GM19455 (cell line): ENCODE data around the gene CCL4.
"Not testable (repeated sequence)": the region's sequence is repeated elsewhere in the genome, so short reads cannot be mapped to it uniquely, and the experiment has no call there.

Experiments used
- ATAC-seq: cut with Tn5 transposase; IDR thresholded peaks from one replicate; pipeline ENCODE4 v1.9.1; 2021; ENCODE audit not compliant: unreplicated experiment

Gene CCL4

GRCh38 chr17:36115649-36115977 lies 12.0 kb downstream of the CCL4 start:
- not testable (repeated sequence) for ATAC-seq

GRCh38 chr17:36117505-36118382 lies 14.1 kb downstream of the CCL4 start:
- no peak for ATAC-seq

GRCh38 chr17:36118477-36119353 lies 15.1 kb downstream of the CCL4 start:
- no peak for ATAC-seq

GRCh38 chr17:36120221-36120620 lies 16.6 kb downstream of the CCL4 start:
- ATAC-seq: no peak

DNA sequence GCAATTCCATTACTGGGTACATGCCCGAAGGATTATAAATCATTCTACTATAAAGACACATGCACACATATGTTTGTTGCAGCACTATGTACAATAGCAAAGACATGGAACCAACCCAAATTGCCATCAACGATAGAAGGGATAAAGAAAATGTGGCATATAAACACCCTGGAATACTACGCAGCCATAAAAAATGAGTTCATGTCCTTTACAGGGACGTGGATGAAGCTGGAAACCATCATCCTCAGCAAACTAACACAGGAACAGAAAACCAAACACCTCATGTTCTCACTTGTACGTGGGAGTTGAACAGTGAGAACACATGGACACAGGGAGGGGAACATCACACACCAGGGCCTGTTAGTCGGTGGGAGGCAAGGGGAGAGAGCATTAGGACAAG lies 17.5 kb downstream of the CCL4 start:
- not testable (repeated sequence) for ATAC-seq

- no peak for ATAC-seq
Measured at GRCh38 chr17:36123431-36123830, 19.8 kb downstream of the CCL4 start.

DNA sequence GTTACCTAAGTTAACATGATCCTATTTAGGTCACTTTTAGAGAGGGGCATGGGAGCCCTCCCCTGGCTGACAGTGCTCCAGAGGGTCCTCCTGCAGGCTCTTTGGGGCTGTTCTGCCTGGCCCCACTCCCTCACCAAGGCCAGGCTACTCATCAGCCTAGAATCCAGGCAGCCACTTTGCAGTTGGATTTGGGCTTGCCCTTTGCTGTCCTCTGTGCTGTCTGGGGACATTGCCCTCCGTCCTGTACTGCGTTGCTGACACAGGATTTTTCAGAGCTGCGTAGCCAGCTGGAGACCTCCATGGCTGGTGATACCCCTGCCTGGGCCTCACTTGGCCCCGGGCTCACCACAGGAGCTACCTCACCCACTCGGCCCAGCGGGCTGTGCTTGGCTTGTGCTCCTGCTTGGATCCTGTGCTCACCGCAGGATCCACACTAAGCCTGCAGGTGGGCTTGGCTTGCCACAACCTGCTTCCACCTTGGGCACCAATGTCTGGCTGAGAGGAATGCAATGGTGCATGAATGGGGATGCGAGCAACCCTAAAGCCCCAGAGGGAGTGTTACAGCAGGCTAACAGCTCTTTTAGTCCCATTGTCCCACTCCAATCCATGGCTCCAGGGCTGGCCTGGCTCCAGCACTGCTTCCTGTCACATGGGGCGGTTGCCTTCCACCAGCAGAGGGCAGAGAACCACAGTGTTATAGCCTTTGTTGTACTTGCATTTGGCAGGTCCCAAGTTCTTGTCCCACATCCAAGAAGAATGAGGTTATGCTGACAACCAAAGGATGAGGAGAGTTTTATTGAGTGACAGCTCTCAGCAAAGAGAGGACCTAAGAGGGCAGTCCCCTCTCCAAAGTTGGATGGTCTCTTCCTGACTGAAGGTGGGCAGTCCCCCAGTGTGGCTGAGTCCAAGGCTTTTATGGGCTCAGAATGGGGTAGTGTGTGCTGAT lies 21.5 kb downstream of the CCL4 start:
- ATAC-seq: no peak

GRCh38 chr17:36127199-36127893 lies 23.7 kb downstream of the CCL4 start:
- ATAC-seq: no peak

DNA sequence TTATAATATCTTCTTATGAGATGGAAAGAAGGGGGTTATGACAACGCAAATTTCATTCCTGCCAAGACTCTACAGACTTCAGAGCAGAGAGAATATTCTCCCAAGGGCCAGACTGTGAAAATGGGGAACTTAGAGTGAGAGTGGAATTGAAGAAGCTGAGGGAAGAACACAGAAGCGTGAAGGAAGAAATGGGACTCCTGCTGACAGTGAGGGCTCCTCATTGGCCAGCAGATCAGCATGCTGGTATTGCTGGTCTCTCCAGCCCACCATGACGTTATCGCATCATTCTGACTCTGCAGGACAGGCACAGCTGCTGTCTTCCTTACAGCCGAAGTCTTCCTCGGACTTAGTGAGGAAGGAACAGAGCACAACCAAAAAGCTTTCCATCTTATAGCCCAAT lies 24.3 kb downstream of the CCL4 start:
- ATAC-seq: no peak

DNA sequence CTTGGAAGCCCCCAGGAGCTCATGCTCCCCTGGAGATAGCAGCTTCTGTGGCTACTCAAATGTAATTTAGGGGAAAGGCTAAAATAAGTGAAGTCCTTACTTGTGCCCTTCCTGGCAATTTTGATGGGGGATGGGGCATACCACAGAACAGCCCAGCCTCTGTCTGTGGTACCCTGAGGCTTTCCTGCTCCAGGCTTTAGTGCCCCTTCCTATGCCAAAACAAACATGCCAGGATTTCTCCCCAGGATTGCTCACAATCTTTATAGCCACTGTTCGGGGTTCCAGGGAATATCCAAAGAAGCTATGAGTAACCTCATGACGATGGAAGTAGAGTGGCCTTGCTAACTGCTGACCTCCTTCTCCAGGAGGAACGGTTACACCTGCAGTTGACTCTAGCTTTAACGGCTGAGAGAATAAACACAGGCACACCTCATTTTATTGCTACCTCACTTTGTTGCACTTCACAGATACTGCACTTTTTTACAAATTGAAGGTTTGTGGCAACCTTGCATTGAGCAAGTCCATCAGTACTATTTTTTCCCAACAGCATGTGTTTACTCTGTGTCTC lies 24.9 kb downstream of the CCL4 start:
- ATAC-seq: no peak

GRCh38 chr17:36129616-36130015 lies 26.0 kb downstream of the CCL4 start:
- ATAC-seq: no peak

GRCh38 chr17:36130346-36130745 lies 26.7 kb downstream of the CCL4 start:
- ATAC-seq: no peak

DNA sequence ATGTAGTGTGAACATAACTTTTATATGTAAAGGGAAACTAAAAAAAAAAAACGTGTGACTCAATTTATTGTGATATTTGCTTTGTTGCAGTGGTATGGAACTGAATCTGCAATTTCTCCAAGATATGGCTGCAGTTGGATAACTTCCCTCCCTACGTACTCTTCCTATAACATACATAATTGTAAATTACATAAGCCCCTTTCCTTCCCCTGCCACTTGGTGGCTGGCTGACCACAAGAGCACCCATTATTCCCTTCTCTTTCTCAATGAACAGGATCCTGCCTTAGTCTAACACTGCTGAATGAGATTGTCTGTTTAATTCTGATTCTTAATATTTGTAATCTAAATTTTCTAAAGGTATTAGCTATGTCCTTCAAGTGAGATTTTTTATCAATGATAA lies 27.8 kb downstream of the CCL4 start:
- ATAC-seq: no peak

DNA sequence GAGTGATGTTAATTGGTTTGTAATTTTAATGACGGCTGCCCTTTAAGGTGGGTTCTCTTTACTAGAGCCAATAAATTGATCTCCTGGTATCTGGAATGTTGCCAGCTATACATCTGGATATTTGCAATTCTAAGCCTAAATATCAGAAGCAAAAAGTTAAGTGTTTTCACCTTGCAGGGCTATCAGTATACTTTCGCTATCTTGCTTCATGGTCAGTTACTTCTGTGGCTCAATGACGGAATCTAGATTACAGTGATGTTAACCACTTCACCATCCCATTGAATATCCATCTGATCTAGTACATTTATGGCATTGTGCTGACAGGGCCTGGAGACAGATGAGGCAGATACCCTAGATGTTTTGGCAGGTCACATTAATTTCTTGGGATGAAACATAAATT lies 28.3 kb downstream of the CCL4 start:
- ATAC-seq: no peak

DNA sequence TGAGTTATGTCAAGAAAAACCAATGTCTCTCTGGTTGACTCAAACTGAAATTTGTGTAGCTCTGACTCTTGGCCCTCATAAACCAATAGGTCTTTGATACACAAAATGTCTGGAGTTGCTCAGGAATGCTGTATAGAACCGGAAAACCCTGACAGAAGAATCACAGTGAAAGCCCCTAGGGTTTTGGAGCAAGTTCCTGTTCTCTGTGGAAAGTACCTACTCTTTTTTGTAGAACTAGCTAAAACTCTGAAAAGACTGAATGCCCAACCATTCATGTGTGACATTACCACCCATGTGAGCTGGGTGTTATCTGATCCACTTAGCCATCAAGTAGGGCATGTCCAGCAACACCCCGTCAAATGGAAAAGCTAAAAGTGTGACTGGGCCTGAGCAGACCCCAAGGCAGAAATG lies 28.8 kb downstream of the CCL4 start:
- ATAC-seq: no peak

DNA sequence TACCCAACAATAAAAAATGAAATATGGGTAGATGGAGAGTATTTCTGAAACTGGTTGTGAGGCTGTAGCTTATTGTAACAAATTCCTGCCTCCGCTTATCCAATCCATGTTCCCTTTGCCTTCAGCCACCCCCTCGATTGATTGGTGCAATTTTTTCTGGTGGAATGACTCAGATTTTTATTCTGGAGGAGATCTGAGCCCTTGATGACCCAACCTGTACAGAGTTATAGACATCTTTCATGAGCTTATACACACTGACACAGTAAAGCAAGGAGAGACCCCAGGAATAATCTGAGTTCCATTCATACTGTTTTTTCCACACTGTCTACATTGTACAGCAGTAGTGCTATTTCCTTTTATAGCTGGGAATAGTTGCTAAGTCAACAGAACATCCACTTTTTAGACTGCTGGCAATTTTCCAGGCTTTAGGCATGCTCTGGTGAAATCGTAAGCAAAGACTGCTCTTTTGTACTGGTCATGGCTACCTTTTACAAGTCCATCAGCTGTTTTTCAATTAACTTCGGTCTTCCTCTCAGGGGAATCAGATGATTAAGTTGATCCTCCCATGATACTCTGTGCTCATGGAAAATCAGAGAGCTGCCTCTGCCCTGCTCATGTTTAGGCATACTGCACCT lies 30.1 kb downstream of the CCL4 start:
- no peak for ATAC-seq

DNA sequence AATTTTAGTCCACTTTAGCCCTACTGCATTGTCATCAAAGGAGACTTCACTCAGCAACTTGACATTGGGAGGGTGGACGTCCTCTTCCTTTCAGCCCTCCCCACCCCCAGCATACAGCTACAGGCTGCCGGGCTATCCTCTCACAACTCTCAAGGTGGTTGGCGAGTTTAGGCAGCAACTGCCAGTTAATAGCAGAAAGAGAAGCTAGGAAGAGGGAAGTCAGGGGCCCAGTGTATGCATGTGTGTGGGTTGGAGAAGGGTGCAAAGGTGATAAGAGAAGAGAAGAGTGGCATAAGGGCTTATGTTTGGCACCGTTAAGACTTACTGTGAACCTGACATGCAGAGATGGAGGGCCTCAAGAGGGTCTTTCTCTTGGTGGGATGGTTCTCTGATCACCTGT lies 31.8 kb downstream of the CCL4 start:
- no peak for ATAC-seq

DNA sequence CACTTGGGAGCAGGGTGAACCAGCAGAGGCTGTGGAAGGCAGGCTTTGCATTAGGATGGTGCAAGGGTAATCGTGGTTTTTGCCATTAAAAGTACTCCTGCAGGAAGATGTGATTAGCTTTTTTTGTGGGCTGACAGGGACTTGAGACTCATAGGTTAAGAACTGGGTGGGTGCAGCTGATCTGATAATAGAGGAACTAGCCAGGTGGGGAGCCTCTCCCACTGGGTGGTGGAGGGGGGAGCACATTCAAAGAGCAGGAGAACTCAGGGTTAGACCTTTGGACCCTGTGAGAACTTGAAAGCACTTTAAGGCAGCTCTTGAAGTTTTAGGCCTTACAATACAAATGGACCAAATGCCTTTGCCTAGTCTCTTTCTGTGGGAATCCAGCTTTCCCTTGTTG lies 32.4 kb downstream of the CCL4 start:
- no peak for ATAC-seq

- no peak for ATAC-seq
Measured at GRCh38 chr17:36136439-36136838, 32.8 kb downstream of the CCL4 start.

DNA sequence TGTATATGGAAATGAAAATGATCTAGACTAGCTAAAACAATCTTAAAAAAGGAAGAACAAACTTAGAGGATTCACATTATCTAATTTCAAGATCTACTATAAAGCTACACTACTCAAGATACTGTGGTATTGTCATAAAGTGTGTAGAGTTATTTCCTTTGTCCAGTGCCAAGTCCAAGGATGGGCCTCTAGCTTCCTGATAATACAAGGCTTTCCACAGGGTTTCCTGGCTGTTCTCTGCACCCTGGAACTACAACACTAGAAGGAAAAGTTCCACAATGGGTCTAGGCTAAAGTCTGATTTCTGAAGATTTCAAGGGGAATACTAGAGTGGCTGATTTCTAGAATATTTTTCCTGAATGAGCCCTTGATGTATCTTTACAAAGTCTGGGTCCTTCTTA lies 38.6 kb downstream of the CCL4 start:
- ATAC-seq: no peak
